Measurements from ENCODE around the gene CCDC12. TPM values are rescaled to one million over a fixed set of nuclear protein-coding genes. Genes with fewer than 3 reads are reported as not detected.

The CCDC12 gene
- total RNA-seq, 4 donors from 2014 or later = 4.1 to 92.0 (median 41.2) TPM

- Histone ChIP-seq H3K36me3 (no peaks in the 10 kb centered on the region), H3K27ac (no peak overlapping the region), H3K9me3 (no peaks in the 10 kb centered on the region), H3K27me3 (no peaks in the 10 kb centered on the region), H3K4me3 (no peak overlapping the region), H3K4me1 (peaks cover 6 to 29% of the 10 kb centered on the region in 2 donors)
- intact Hi-C loops (cut with DNase I; ENCODE audit: low total_unique reads) = no loop called here
- no peak for DNase-seq
- TF ChIP-seq CTCF (IDR thresholded peaks at IDR 0.05) (no peak), POLR2A (IDR thresholded peaks at IDR 0.05) (no peak)
These were observed 4.1 kb downstream of the CCDC12 start for GRCh38 chr3:46972396-46972795.

GRCh38 chr3:46971742-46972141, 4.8 kb downstream of the CCDC12 start:
- Histone ChIP-seq H3K36me3 (no peaks in the 10 kb centered on the region), H3K4me1 (peaks cover 6 to 29% of the 10 kb centered on the region in 2 donors), H3K9me3 (no peaks in the 10 kb centered on the region), H3K27me3 (no peaks in the 10 kb centered on the region), H3K4me3 (no peak overlapping the region), H3K27ac (no peak overlapping the region)
- intact Hi-C loops (cut with DNase I; ENCODE audit: low total_unique reads) = no loop called here
- DNase-seq = no peak
- TF ChIP-seq CTCF (IDR thresholded peaks at IDR 0.05) (no peak), POLR2A (IDR thresholded peaks at IDR 0.05) (no peak)

GRCh38 chr3:46971151-46971550, 5.4 kb downstream of the CCDC12 start:
- Histone ChIP-seq H3K4me1 (peaks cover 6 to 29% of the 10 kb centered on the region in 2 donors), H3K9me3 (no peaks in the 10 kb centered on the region), H3K27ac (no peak overlapping the region), H3K36me3 (no peaks in the 10 kb centered on the region), H3K4me3 (no peak overlapping the region), H3K27me3 (no peaks in the 10 kb centered on the region)
- intact Hi-C loops (cut with DNase I; ENCODE audit: low total_unique reads) = no loop called here
- DNase-seq = no peak
- TF ChIP-seq CTCF (IDR thresholded peaks at IDR 0.05) (no peak), POLR2A (IDR thresholded peaks at IDR 0.05) (no peak)

- no peaks in the 10 kb centered on the region for H3K36me3 ChIP-seq
- no peak overlapping the region for H3K27ac ChIP-seq
- H3K9me3 ChIP-seq = no peaks in the 10 kb centered on the region
- no peak for TF ChIP-seq CTCF (IDR thresholded peaks at IDR 0.05)
- TF ChIP-seq POLR2A (IDR thresholded peaks at IDR 0.05) = no peak
- intact Hi-C loops (cut with DNase I; ENCODE audit: low total_unique reads) = no loop called here
- peaks cover 6 to 28% of the 10 kb centered on the region in 2 donors for H3K4me1 ChIP-seq
- H3K4me3 ChIP-seq = no peak overlapping the region
- H3K27me3 ChIP-seq = no peaks in the 10 kb centered on the region
- no peak for DNase-seq
These were observed 6.0 kb downstream of the CCDC12 start for GRCh38 chr3:46970391-46971091.

- Histone ChIP-seq H3K9me3 (no peaks in the 10 kb centered on the region), H3K27ac (no peak overlapping the region), H3K4me1 (peaks cover 6 to 24% of the 10 kb centered on the region in 2 donors), H3K36me3 (no peaks in the 10 kb centered on the region), H3K4me3 (no peak overlapping the region), H3K27me3 (no peaks in the 10 kb centered on the region)
- intact Hi-C loops (cut with DNase I; ENCODE audit: low total_unique reads) = no loop called here
- no peak for TF ChIP-seq CTCF (IDR thresholded peaks at IDR 0.05)
- no peak for DNase-seq
These were observed 7.6 kb downstream of the CCDC12 start for GRCh38 chr3:46968783-46969428.

Data from uterus (tissue), 4 donors.